HG03565 (cell line): ENCODE measurements around the gene IFI27.
"Not testable (repeated sequence)": the region's sequence is repeated elsewhere in the genome, so short reads cannot be mapped to it uniquely, and the experiment has no call there.

Source experiments
- ATAC-seq: cut with Tn5 transposase; IDR thresholded peaks from one replicate; pipeline ENCODE4 v1.9.1; 2021; ENCODE audit warnings: mild to moderate bottlenecking, moderate library complexity; ENCODE audit not compliant: unreplicated experiment

The IFI27 gene

DNA sequence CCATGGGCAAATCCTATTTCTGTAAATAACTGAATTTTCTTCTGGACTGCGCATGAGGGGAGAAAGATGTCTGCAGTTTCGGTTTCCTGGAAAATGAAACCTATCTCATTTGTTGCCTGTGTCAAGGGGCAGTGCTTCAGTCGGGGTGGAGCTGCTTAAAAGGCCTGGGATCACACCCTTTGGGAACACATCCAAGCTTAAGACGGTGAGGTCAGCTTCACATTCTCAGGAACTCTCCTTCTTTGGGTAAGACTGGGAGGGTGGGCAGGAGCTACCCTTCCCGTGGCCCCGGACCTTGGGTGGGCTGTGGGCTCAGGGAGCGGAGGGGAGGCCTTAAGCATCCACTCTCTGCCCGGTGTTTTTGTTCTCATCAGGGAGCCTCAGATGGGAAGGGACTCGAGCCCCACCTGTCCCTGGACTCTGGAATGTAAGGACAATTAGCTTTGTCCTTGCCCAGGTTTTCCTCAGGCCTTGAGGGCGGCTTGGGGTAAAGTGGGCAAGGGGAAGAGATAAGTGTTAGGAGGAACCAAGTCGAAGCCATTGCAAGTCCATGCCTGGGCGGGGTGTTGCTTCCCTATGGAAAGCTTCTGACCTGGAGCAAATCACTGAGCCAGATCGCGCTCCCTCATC lies at the start of gene IFI27:
Gene IFI27 (plus strand): TSS at position 185 of the 630 bp plus-strand sequence.
- no peak for ATAC-seq

DNA sequence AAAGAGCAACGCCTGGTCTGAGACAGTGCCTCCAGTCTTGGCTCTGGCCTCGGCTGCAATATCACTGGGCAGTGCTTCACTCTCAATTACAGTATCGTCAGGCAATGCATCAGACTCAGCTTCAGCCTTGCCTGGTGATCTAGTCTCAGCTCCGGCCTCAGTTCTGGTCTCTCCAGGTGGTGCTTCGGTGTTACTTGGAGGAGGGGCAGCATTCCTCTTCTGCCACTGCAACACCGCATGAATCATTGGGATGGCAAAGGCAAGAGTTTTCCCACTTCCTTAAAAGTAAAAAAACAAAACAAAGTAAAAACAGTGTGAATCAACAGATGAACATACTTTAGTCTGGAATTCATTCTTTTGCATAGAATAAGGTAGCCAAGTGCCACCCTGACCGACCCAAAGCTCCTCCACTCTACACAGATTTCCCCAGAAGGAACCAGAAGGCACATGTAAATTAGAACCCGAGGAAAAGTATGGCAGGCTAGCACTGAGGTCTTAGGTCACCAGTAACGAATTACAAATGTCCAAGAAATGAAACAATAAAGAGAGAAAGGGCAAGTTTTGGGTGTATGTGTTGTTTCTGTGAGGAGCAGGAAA lies 48.1 kb upstream of the IFI27 start:
- no peak for ATAC-seq

DNA sequence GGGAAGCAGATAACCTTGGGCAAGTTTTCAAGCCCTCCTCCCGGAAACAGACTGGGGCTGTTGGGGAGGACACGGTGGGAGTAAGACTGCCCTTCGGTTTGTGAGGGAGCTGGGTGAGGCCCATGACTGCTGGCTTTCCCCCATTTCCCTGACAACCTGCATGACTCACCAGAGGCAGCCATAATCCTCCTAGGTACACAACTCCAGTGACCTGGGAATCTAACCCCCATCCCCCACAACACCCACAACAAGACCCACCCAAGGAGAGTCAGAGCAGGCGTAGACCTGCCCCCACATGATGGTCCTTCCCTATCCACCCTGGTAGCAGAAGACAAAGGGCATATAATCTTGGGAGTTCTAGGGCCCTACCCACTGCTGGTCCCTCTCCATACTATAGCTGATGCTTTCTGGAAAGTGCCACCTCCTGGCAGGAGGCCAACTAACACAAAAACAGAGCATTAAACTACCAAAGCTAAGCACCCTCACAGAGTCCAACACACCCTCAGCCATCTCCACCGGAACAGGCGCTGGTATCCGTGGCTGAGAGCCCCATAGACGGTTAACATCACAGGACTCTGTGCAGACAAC lies 44.4 kb upstream of the IFI27 start:
- ATAC-seq, result no peak

DNA sequence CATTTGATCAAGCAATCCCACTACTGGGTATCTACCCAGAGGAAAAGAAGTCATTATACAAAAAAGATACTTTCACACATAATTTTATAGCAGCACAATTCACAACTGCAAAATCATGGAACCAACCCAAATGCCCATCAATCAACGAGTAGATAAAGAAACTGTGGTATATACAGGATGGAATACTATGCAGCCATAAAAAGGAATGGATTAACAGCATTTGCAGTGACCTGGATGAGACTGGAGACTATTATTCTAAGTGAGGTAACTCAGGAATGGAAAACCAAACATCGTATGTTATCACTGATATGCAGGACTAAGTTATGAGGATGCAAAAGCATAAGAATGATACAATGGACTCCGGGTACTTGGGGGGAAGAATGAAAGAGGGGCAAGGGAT lies 38.5 kb upstream of the IFI27 start:
- ATAC-seq, result not testable (repeated sequence)

DNA sequence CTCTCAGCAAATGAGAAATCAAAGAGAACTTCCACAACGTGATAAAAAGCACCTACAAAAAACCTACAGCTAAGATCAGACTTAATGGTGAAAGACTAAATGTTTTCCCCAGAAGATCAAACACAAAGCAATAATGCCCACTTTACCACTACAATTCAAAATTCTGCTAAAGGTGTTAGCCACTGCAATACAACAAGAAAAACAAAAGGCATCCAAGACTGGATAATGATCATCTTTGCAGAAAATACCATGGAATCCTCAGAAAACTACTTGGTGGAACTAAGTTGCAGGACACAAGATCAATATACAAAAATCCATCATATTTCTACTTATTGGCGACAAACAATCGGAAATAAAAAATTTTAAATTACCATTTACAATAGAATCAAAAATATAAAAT lies 36.0 kb upstream of the IFI27 start:
- ATAC-seq, result no peak

DNA sequence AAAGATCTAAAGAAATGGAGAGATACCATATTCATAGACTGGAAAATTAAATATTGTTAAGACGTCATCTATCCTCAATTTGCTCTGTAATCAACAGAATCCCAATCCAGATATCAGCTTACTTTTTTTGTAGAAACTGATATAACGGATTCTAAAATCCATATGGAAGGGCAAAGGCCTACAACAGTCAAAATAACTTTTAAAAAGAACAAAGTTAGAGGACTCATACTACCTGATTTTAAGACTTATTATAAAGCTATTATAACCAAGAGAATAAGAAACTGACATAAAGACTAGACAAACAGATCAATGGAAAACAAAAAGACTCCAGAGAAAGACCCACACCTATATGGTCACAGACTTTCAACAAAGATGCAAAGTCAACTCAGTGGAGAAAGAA lies 35.5 kb upstream of the IFI27 start:
- ATAC-seq, result no peak

DNA sequence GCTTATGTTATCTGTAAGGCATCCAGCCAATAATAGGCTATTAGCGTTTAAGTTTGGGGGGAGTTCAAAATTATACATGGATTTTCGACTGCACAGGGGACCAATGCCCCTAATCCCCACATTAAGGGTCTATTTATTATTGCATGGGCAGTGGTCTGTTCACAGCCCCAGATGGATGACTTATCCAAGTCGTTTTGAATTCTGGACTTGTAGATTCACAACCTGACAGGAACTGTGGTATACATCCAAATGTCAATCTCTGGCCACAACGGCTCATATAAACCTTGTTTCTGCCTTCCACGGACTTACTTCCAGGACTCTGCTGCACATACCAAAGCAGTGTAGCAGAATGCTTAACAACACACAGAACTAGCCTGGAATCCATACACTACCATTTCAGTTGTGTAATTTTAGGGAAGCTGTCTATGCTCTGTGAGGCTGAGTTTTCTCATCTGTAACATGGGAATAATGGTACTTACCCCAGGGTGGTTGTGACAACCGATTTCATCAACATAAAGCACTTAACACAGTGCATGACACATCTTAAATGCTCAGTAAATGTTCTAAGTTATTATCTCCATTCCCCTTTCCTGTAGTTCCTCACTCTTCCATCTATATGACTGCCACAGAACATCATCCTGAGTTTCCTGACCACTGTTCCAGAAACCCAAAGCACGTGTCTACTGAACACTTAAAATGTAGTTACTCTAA lies 33.3 kb upstream of the IFI27 start:
- no peak for ATAC-seq

DNA sequence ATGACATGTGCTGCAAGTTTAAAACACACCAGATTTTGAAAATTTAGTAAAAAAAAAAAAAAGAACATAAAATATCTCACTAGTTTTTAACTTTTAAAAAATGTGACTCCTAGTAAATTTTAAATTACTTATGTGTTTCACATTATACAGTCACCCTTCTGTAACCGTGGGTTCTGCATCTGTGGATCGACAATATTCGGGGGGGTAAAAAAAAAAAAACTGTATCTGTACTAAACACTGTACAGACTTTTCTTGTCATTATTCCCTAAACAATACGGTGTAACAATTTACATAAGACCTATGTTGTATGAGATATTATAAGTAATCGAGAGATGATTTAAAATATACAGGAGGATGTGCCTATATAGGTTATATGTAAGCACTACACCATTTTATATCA lies 32.7 kb upstream of the IFI27 start:
- ATAC-seq, result no peak

DNA sequence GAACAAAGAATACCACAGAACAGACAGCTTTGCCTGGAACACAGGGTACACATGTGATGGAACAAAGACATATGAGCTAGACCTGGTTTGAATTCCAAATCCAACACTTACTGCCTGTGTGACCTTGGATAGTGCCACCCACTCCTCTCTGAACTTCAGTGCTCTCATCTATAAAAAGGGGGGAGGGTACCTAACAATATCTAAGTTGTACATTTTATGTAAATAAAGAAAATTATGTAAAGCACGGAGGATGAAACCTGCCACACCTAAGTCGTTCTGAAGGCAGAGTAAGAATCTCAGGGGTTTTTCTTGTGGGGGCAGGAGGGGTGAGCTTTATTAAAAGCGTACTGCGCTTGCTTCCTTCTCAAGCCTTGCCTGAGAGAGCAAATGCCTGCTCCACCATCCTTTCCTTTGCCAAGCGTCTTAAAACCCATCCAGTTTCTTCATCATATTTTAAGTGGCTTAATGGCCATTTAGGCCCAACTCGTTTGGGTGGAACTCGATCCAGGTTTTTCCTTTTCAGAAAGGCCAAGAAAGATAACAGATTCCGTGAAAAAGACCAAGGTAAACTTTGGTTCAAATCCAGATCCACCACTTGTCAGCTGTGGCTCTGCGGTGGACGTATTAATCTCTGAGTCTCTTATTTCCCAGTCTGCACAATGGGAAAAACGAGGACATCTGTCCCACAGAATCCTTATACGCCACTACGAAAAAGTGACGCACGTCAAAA lies 30.5 kb upstream of the IFI27 start:
- ATAC-seq, result no peak

DNA sequence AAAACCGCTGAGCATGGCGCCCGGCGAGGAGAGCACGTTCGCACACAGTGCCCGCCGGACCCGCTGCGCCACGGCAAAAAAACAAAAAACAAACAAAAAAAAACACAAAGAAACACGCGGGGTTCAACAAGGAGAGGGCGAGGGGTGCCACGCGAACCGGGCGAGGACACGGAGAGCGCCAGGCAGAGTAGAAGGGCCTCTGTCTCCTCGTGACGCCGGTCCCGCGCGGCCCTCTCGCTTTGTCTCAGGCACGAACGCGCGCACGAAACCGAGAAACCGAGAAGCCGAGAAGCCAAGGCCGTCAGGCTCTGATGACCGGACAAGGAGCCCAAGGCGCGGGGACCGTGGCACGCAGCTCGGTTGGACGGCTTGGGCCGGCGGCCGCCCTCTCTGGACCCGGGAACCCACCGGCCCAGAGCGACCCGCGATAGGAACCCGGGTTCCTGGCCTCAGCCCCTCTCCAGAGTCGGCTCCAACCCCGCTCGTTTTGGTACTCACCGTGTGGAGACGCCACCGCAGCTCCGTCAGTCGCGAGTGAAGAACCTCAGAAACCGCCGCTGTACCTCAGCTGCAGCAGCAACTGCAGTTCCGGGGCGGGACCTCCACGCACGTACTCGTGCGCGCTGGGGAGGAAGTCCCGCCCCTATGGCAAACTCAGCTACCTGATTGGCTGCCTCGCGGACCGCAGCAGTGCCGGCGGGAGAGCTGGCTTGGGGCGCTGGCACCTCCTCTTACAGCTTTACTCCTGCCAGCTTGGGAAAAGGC lies 29.7 kb upstream of the IFI27 start, which contains the start of the genes DDX24 and IFI27L1:
Gene DDX24 (minus strand): TSS at position 582 of the 765 bp plus-strand sequence. CDS start 1,460 bp downstream, outside the sequence.
Gene IFI27L1 (plus strand): TSS at position 690 of the 765 bp plus-strand sequence. CDS start 15,628 bp downstream, outside the sequence.
- peak; percentile 99 for ATAC-seq

DNA sequence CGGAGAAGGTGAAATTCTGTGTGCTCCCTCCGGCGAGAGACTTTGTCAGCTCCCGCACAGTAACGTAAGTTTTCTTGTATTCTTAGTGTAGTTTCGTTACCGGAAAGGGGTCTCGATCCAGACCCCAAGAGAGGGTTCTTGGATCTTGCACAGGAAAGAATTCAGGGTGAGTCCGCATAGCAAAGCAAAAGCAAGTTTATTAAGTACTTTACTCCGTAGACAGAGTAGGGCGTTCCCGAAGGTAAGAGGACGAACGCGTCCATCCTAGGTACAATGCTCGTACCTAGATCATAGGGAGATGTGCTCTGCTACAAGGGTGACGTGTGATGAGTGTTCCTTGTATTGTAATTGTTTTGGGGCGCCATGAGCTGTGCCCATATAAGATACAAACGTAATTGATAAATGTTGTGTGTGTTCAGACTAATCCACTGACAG lies 29.1 kb upstream of the IFI27 start:
- no peak for ATAC-seq

DNA sequence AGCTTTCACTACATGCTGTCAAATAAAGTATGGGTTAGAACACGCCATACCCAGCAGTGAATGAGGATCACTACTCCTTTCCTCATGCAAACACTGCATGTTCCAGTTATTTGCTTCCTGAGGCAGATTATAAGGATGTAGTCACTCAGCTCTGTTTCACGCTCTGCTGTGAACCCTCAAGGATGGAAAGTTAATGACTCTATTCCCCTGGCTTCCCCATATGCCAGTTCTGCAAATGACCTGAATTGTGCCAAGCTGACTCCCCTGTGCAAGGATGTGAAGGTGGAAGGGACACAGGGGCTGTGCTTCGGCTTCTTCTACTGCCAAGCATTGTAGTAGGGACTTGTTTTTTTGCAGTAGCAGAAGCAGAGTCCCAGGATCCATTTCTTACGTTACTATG lies 22.6 kb upstream of the IFI27 start:
- no peak for ATAC-seq

DNA sequence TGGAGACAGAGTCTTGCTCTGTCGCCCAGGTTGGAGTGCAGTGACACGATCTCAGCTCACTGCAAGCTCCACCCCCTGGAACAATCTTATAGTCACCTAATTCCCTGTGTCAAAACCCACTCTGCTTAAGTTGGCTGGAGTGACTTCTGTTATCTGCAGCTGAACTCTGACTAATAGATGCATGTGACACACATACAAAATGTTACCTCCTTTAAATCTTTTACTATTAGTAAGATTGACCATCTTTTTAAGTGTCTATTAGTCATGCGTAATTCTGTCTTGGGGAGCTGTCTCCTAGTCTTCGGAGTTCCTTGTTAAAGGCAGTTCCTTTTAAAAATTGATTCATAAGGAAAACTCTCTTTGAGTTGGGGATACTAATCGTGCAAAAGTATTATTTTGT lies 22.0 kb upstream of the IFI27 start:
- no peak for ATAC-seq

DNA sequence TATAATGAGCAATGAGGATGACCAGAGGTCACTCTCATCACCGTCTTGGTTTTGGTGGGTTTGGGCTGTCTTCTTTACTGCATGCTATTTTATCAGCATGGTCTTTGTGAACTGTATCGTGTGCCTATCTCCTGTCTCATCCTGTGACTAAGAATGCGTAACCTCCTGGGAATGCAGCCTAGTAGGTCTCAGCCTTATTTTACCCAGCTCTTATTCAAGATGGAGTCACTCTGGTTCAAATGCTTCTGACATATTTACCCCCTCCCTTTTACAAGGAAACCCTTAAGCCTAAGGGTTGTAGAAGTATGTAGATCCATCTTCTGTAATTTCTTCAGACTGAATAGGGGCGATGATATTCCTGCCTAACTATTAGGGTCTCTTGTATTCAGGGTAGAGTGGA lies 21.1 kb upstream of the IFI27 start:
- no peak for ATAC-seq

DNA sequence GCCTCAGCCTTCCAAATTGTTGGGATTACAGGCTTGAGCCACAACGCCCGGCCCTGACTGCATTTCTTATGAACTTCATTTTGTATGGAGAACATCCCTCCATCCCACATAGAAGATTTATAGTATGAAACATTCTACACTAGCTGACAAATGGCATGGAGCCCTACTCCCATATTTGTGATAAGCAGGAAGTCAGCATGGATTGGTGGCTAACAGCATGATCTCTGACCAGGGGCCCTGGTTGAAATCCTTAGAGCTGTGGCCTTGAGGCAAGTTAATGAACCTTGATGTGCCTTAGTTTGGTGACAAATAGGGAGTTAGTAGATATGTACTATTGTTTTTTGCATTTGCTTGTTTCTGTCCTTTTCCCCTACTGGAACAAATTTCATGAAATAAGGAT lies 17.1 kb upstream of the IFI27 start:
- no peak for ATAC-seq

DNA sequence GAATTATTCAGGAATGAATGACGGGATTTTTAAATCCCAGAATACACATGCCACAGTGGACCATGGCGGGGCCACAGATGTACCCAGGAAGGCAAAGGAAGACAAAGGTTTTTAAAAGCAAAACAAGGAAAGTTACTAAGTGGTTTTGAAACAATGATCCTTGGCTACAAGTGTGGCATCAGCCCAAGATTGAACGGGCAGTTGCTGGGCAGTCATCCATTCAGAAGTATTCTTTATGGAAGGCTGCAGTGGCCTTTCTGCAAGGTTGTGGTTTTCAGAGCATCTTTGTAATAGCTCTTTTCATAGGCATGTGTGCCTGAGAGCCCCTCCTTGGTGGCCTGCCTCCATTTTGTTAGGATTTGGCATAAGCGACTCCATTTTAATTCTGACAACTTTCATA lies 13.4 kb upstream of the IFI27 start:
- ATAC-seq, result no peak

DNA sequence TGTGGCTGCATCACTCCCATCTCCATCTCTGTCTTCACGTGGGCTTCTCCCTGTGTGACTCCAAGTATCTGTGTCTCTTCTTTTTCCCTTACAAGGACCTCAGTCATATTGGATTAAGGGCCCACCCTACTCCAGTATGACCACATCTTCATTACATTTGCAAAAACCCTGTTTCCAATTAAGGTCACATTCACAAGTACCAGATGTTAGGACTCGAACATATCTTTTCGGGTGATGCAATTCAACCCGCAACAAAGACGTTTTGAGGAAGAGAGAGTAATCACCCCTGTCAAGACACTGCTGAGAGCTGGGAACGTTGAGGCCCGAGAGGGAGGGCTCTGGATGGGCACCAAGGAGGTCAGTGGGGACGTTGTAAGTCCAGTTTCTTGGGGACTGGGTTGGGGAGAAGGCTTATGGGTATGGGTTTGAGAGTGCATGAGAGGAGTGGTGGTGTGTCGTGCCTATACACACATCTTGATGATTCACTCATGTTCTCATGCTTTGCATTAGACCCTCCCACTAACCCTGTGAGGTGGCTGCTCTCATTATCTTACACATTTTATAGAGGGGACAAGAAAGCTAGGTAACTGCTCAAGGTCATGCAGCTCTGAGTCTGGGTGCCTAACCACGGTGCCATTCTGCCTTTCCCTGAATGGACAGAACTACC lies 12.1 kb upstream of the IFI27 start:
- ATAC-seq, result no peak

DNA sequence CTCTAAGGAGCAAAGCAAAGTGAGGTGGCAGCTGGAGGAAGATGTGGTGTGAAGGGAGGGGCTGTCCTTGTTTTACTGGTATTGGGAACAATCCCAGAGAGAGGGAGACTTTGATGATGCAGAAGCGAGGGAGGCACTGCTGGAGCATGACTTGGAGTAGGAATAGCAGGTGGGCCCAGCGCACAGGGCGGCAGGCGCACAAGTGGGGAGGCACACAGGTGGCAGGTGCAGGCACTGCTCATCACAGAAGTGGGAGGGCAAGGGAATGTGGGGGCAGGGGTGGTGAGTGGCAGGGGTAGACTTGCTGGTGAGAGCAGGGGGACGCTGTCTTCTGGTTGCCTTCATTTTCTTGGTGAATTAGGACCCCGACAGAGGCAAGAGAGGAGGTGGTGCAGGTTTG lies 11.5 kb upstream of the IFI27 start:
- no peak for ATAC-seq

DNA sequence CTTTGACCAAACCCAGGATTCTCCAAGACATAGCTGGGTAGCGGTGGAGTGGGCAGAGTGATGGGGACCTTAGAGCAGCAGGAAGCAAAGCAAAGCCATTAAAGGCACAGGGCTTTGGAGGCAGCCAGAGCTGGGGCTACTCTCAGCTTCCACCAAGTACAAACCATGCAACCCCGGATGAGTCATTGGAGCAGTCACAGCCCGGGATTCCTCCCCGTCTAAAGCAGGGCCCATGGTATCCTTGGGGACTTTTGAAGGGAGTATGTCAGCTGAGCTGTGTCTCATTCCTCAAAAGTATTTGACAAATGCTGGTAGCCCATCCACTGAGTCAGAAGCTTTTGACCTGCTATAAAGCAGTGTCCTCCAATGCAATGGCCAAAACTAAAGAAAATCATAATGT lies 9.7 kb upstream of the IFI27 start:
- no peak for ATAC-seq

DNA sequence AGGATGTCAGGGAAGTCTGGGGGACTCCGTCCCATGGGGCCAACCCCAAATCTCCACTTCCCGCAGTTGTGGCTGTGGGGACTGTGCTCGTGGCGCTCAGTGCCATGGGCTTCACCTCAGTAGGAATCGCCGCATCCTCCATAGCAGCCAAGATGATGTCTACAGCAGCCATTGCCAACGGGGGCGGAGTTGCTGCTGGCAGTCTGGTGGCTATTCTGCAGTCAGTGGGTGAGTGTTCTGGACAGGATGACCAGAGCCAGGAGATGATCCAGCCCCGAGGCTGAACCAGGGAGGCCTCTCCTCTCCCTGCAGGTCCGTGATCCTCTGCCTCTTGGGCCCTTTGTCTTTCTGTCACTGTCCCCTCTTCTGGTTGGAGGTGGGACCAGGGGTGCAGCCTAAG lies 8.8 kb upstream of the IFI27 start:
- ATAC-seq, result no peak
